Mucosa of stomach (tissue), 1 donor: ENCODE results near the gene TMEM121B.
"Not testable (repeated sequence)": the region's sequence is repeated elsewhere in the genome, so short reads cannot be mapped to it uniquely, and the experiment has no call there.

ENCODE experiments used
- H3K27me3 ChIP-seq: one replicate; pipeline ENCODE4 v1.7.0; 2013; ENCODE audit warnings: mild to moderate bottlenecking, low read length; ENCODE audit not compliant: control insufficient read depth, insufficient read depth
- H3K36me3 ChIP-seq: one replicate; pipeline ENCODE4 v1.7.0; 2013; ENCODE audit warnings: low read length; ENCODE audit not compliant: control insufficient read depth, insufficient read depth
- H3K4me1 ChIP-seq: one replicate; pipeline ENCODE4 v1.7.0; 2013; ENCODE audit warnings: mild to moderate bottlenecking, low read length; ENCODE audit not compliant: control insufficient read depth, insufficient read depth
- H3K4me3 ChIP-seq: one replicate; pipeline ENCODE4 v1.7.0; 2013; ENCODE audit warnings: low read length
- H3K9ac ChIP-seq: one replicate; pipeline ENCODE4 v1.7.0; 2013; ENCODE audit warnings: mild to moderate bottlenecking, low read length, moderate library complexity
- H3K9me3 ChIP-seq: one replicate; pipeline ENCODE4 v1.7.0; 2013; ENCODE audit warnings: mild to moderate bottlenecking, low read length, moderate library complexity; ENCODE audit not compliant: control insufficient read depth
- donor health status: Pancreatic carcinoma.

TMEM121B gene

DNA sequence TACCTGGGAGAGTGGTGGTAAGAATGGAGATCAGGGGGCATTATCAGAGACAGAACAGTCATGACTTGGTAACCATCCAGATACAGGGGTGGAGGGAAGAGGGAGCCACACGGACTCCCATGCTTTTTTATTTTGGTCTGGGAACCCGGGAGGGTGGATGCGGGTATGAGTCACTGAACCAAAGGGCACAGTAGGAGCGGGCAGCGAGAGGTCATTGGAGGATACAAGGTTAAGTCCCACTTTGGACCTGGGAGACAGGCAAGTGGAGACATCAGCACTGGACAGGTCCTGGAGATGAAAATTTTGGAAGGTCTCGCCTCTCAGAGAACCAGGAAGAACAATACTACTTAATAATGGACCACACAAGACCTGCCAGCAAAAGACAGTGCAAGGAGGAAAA lies 31.2 kb upstream of the TMEM121B start:
- no peaks in the 10 kb centered on the region for H3K36me3 ChIP-seq
- H3K4me1 ChIP-seq = peaks cover 27% of the 10 kb centered on the region
- no peak overlapping the region for H3K4me3 ChIP-seq
- H3K9me3 ChIP-seq = no peaks in the 10 kb centered on the region
- H3K27me3 ChIP-seq = no peaks in the 10 kb centered on the region
- H3K9ac ChIP-seq = no peak overlapping the region

DNA sequence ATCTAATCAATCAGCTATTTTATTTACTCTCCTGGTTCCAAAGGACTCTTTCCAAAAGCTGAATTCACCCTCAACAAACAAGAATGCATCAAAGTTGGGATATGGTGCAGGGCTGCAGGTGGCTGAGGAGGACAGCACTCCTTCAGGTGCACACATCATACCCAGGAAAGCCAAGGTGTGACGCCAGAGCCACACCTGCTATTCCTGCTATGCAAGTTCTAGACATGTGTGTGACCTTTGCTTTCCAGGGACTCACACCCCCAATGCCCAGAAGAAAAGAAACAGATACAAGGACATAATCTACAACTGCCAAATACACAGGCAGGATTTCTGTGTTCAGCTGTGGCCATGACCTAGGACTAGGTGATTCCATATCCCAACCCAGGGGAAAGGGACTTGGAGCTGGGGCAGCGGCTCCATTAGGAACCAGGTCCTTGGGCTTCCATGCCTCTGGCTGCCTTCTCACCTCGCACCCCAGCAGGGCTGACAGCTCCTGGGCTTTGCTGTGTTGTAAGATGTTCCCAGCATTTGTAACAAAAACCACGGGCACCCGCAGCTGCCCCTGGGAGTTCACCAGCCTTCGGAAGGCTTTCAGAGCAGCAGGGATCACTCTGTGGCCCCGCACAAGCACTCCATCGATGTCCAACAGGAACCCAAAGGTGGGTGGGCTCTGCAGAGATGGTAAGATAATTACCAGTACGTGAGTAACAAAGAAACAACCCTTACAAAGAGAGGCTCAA lies 28.1 kb upstream of the TMEM121B start:
- no peaks in the 10 kb centered on the region for H3K27me3 ChIP-seq
- H3K4me1 ChIP-seq = peaks cover 27% of the 10 kb centered on the region
- no peak overlapping the region for H3K9ac ChIP-seq
- no peaks in the 10 kb centered on the region for H3K36me3 ChIP-seq
- no peak overlapping the region for H3K4me3 ChIP-seq
- no peaks in the 10 kb centered on the region for H3K9me3 ChIP-seq

DNA sequence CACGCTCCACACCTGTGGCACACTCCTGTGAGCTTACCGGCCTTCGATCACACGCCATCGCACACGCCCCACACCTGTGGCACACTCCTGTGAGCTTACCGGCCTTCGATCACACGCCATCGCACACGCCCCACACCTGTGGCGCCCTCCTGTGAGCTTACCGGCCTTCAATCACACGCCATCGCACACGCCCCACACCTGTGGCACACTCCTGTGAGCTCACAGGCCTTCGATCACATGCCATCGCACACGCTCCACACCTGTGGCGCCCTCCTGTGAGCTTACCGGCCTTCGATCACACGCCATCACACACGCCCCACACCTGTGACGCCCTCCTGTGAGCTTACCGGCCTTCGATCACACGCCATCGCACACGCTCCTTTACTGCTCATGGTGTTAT lies 26.3 kb upstream of the TMEM121B start:
- not testable (repeated sequence) for H3K9ac ChIP-seq, H3K9me3 ChIP-seq, H3K4me3 ChIP-seq, H3K36me3 ChIP-seq, H3K27me3 ChIP-seq
- peaks cover 19% of the 10 kb centered on the region for H3K4me1 ChIP-seq

DNA sequence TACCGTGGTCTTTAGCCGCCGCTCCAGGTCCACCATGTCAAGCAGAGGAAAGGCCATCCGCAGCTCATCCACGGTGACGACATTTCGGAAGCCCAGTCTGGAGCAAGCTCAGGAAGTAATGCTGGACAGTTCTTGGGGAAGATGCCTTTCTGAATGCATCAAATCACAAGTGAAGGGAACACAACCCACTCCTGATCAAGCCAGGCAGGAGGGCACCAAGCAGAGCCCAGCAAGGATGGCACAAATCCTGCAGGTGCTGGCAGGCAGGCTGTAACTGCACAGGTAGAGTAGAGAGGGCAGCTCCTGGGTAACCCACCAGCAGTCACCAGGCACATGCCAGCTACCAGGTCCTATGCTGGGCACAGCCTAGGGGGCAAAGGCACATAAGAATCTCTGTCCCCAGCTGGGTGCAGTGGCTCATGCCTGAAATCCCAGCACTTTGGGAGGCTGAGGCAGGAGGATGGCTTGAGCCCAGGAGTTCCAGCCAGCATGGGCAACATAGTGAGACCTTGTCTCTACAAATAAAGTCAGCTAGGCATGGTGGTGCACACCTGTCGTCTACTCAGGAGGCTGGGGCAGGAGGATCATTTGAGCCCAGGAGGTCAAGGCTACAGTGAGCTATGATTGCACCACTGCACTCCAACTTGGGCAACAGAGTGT lies 24.0 kb upstream of the TMEM121B start:
- Histone ChIP-seq H3K9ac (no peak overlapping the region), H3K9me3 (no peaks in the 10 kb centered on the region), H3K4me1 (peaks cover 10% of the 10 kb centered on the region), H3K4me3 (no peak overlapping the region), H3K36me3 (no peaks in the 10 kb centered on the region), H3K27me3 (no peaks in the 10 kb centered on the region)

DNA sequence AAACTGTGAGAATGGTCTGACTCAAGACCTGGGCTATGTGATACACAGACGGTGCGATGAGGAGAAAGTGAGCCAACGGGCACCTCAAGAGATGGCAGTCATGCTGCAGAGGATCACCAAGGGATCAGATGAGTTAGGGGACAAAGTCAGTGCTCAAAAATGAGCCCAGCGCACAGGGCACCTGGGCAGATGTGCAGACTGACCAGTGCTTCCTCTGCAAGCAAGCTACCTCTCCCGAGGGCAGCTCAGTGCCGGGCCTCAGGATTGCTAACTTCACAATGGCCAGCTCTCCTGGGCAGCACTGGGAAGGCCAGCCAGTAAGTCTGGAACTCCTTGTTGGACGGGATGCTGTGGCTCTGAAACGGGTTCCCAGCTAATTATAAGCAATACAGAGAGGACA lies 22.7 kb upstream of the TMEM121B start:
- Histone ChIP-seq H3K9ac (no peak overlapping the region), H3K36me3 (no peaks in the 10 kb centered on the region), H3K4me1 (peaks cover 1% of the 10 kb centered on the region), H3K27me3 (no peaks in the 10 kb centered on the region), H3K9me3 (no peaks in the 10 kb centered on the region), H3K4me3 (no peak overlapping the region)

DNA sequence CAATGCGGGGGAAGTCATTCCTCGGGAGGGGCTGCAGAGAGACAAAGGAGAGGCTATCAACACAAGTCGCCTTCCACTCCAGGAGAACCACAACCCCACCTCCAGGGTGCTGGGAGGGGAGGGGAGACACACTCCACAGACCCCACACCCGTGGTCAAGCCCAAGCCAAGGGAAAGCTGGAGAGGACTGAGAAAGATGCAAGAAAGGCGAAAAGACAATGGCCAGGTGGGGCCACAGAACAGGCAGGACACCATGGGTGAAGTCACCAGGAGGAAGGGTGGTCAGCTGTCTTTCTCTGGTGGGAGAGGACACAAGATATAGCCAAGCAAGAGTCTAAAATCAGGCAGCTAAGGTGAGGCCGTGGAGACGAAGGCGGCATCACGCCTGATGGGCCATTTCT lies 21.9 kb upstream of the TMEM121B start:
- H3K27me3 ChIP-seq = no peaks in the 10 kb centered on the region
- H3K9ac ChIP-seq = no peak overlapping the region
- no peaks in the 10 kb centered on the region for H3K36me3 ChIP-seq
- no peak overlapping the region for H3K4me3 ChIP-seq
- H3K9me3 ChIP-seq = no peaks in the 10 kb centered on the region
- H3K4me1 ChIP-seq = no peaks in the 10 kb centered on the region

DNA sequence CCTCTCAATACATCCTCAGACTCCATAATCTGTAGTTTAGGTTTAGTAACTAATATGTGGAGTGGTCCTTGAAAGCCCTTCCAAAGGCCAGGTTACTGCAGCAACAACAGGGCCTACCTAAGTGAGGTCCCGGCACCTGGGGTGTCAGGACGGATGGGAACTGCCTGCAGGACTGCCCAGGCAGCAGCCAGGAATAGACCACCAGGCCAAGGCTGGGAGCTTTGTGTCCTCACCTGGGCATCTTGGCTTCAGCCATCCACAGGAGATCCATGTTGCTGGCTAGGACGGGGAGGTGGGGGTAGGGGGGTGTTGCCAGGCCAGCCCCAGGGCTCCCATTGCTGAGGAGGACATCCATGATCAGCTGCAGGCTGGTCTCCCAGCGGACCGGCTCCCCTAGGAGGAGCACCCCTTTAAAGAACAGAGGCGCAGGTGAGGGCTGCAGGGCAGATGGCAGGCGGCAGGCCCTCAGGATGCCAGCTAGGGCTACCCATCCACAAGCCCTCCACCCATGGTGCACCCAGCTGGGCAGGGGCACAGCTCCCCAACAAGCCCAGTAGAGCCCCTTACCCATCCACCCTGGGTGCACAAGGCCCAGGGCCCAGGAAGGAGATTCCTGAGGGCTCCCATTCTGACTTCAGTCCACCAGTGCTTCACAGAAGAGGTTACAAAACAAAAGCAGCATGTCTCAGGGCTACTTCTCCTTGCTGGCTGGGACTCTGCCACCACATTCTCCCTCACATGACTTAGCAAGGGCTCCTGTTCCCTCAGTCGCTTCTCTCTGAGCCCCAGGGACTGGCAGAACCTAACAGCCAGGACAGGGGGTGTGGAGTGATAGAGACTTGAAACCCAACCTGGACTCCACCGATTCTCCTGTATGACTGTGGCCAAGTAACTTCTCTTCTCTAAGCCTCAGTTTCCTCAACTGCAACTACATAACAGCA lies 19.9 kb upstream of the TMEM121B start:
- no peaks in the 10 kb centered on the region for H3K36me3 ChIP-seq
- no peaks in the 10 kb centered on the region for H3K27me3 ChIP-seq
- H3K4me1 ChIP-seq = no peaks in the 10 kb centered on the region
- H3K9me3 ChIP-seq = no peaks in the 10 kb centered on the region
- no peak overlapping the region for H3K9ac ChIP-seq
- no peak overlapping the region for H3K4me3 ChIP-seq

DNA sequence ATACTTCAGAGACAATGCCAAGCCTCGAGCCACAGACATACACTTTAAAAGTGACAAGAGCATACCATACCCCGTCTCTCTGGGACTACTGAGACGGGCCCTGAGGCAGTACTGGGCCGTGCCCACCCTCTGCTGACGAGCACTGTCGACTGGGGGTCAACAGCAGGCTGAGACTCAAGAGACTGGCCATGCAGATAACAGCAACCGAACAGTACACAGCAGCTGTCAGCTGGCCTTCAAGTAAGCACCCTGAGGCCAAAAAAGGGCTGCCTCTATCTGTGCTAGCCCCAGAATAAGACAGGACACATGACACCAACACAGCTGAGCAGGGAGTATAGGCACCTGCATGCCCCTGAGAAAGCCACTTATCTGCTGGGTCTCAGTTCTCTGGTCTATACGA lies 18.9 kb upstream of the TMEM121B start:
- Histone ChIP-seq H3K36me3 (no peaks in the 10 kb centered on the region), H3K4me3 (no peak overlapping the region), H3K9me3 (no peaks in the 10 kb centered on the region), H3K4me1 (no peaks in the 10 kb centered on the region), H3K9ac (no peak overlapping the region), H3K27me3 (no peaks in the 10 kb centered on the region)

DNA sequence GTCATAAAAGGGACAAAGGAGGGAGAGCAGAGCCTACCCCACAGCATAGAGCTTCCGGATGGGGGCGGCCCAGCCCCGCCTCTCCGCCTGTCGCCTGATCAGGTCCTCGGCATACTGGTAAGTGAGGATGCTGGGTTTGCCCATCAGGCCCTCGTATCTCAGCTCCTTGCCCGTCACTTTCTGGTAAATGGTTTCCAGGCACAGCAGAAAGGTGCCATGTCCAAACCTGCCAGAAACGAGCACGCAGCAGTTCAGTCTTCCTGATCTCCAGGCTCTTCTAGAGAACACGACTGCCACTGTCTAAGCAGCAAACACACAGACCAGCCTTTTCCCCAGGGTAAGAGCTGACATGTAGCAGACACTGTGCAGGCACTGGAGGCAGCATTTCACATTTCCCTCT lies 17.4 kb upstream of the TMEM121B start:
- Histone ChIP-seq H3K4me1 (no peaks in the 10 kb centered on the region), H3K9ac (no peak overlapping the region), H3K27me3 (no peaks in the 10 kb centered on the region), H3K36me3 (no peaks in the 10 kb centered on the region), H3K9me3 (no peaks in the 10 kb centered on the region), H3K4me3 (no peak overlapping the region)

DNA sequence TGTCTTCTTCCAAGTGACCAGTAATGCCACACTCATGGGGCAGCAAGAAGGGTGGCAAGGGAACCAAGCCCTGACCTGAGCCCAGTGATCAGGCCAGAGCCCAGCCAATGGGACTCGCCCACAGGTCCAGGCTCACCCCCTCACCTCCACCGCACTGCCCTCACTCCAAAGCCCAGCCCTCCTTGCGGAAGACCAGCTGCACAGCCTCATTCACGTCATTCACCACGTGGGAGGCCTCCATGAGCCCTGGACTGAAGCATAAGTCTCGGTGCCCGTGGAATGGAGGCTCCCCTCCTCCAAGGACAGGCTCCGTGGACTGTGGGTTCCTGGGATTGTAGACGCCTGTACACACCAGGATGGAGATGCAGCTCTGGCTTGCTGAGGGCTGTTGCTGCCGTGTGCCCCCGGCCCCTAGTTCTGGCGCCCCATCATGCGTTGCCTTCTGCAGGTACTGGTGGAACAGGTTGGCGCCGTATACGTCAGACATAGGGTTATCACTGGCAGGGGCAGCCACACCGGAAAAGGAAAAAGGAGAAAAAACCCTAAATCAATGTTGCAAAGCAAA lies 16.8 kb upstream of the TMEM121B start:
- Histone ChIP-seq H3K36me3 (no peaks in the 10 kb centered on the region), H3K4me1 (no peaks in the 10 kb centered on the region), H3K9ac (no peak overlapping the region), H3K27me3 (no peaks in the 10 kb centered on the region), H3K9me3 (no peaks in the 10 kb centered on the region), H3K4me3 (no peak overlapping the region)

DNA sequence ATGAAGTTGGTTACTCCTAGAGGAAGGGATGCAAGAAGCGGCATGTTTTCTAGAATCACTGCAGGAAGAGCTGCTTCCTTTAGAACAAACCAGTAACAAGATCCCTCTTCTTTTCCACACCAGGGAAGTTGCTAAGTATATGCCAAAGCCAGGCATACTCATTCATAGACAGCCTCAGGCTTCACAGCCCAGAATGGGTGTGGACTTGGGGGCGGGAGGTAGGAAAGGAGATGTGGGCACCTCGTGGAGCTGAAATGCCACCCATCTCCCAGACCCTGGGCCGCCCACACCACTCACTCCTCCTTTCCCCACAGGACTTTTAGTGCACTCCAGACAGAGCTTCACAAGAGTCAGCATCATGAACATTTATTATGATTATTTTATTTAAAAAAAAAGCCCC lies 16.0 kb upstream of the TMEM121B start:
- H3K9me3 ChIP-seq = no peaks in the 10 kb centered on the region
- H3K36me3 ChIP-seq = no peaks in the 10 kb centered on the region
- no peak overlapping the region for H3K9ac ChIP-seq
- H3K4me3 ChIP-seq = no peak overlapping the region
- no peaks in the 10 kb centered on the region for H3K27me3 ChIP-seq
- H3K4me1 ChIP-seq = no peaks in the 10 kb centered on the region
